Measurements from ENCODE around the gene GALNT18.

The GALNT18 gene

GRCh38 chr11:11608783-11609232 is 13.0 kb downstream of the GALNT18 start:
- H3K27ac Mint-ChIP-seq: no peak overlapping the region
- H3K9me3 Mint-ChIP-seq: no peaks in the 10 kb centered on the region
- H3K36me3 Mint-ChIP-seq: no peaks in the 10 kb centered on the region
- no peaks in the 10 kb centered on the region for H3K4me1 Mint-ChIP-seq
- peaks cover 14% of the 10 kb centered on the region for H3K27me3 Mint-ChIP-seq
- H3K4me3 Mint-ChIP-seq: no peak overlapping the region

- Mint-ChIP-seq H3K9me3 (no peaks in the 10 kb centered on the region), H3K36me3 (no peaks in the 10 kb centered on the region), H3K27ac (no peak overlapping the region), H3K27me3 (peaks cover 14% of the 10 kb centered on the region), H3K4me3 (no peak overlapping the region), H3K4me1 (no peaks in the 10 kb centered on the region)
These were observed 14.0 kb downstream of the GALNT18 start for GRCh38 chr11:11607772-11608171.

- no peak overlapping the region for H3K4me3 Mint-ChIP-seq
- H3K4me1 Mint-ChIP-seq: no peaks in the 10 kb centered on the region
- H3K36me3 Mint-ChIP-seq: peaks cover 2% of the 10 kb centered on the region
- H3K27ac Mint-ChIP-seq: no peak overlapping the region
- peaks cover 12% of the 10 kb centered on the region for H3K9me3 Mint-ChIP-seq
- peaks cover 12% of the 10 kb centered on the region for H3K27me3 Mint-ChIP-seq
These were observed 15.9 kb downstream of the GALNT18 start for GRCh38 chr11:11605821-11606450.

- Mint-ChIP-seq H3K4me1 (no peaks in the 10 kb centered on the region), H3K27ac (no peak overlapping the region), H3K9me3 (peaks cover 19% of the 10 kb centered on the region), H3K4me3 (no peak overlapping the region), H3K36me3 (peaks cover 2% of the 10 kb centered on the region), H3K27me3 (peaks cover 10% of the 10 kb centered on the region)
These were observed 16.6 kb downstream of the GALNT18 start for GRCh38 chr11:11605181-11605580.

GRCh38 chr11:11604370-11604990 is 17.3 kb downstream of the GALNT18 start:
- Mint-ChIP-seq H3K27me3 (peaks cover 8% of the 10 kb centered on the region), H3K27ac (no peak overlapping the region), H3K36me3 (peaks cover 2% of the 10 kb centered on the region), H3K4me3 (no peak overlapping the region), H3K4me1 (no peaks in the 10 kb centered on the region), H3K9me3 (peaks cover 20% of the 10 kb centered on the region)

- Mint-ChIP-seq H3K4me1 (no peaks in the 10 kb centered on the region), H3K27me3 (peaks cover 6% of the 10 kb centered on the region), H3K27ac (no peak overlapping the region), H3K4me3 (no peak overlapping the region), H3K36me3 (peaks cover 2% of the 10 kb centered on the region), H3K9me3 (peaks cover 20% of the 10 kb centered on the region)
These were observed 19.8 kb downstream of the GALNT18 start for GRCh38 chr11:11602011-11602410.

- H3K4me3 Mint-ChIP-seq: no peak overlapping the region
- peaks cover 2% of the 10 kb centered on the region for H3K27me3 Mint-ChIP-seq
- no peaks in the 10 kb centered on the region for H3K4me1 Mint-ChIP-seq
- peaks cover 20% of the 10 kb centered on the region for H3K9me3 Mint-ChIP-seq
- peaks cover 2% of the 10 kb centered on the region for H3K36me3 Mint-ChIP-seq
- H3K27ac Mint-ChIP-seq: no peak overlapping the region
These were observed 21.5 kb downstream of the GALNT18 start for GRCh38 chr11:11600288-11600687.

- H3K4me3 Mint-ChIP-seq: no peak overlapping the region
- peaks cover 20% of the 10 kb centered on the region for H3K9me3 Mint-ChIP-seq
- H3K4me1 Mint-ChIP-seq: no peaks in the 10 kb centered on the region
- H3K36me3 Mint-ChIP-seq: peaks cover 2% of the 10 kb centered on the region
- H3K27me3 Mint-ChIP-seq: peaks cover 2% of the 10 kb centered on the region
- H3K27ac Mint-ChIP-seq: no peak overlapping the region
These were observed 23.6 kb downstream of the GALNT18 start for GRCh38 chr11:11598243-11598642.

GRCh38 chr11:11594162-11594561 is 27.6 kb downstream of the GALNT18 start:
- Mint-ChIP-seq H3K36me3 (no peaks in the 10 kb centered on the region), H3K4me3 (no peak overlapping the region), H3K27me3 (no peaks in the 10 kb centered on the region), H3K27ac (no peak overlapping the region), H3K4me1 (no peaks in the 10 kb centered on the region), H3K9me3 (no peaks in the 10 kb centered on the region)

GRCh38 chr11:11592146-11592684 is 29.6 kb downstream of the GALNT18 start:
- no peaks in the 10 kb centered on the region for H3K36me3 Mint-ChIP-seq
- H3K27me3 Mint-ChIP-seq: no peaks in the 10 kb centered on the region
- H3K9me3 Mint-ChIP-seq: no peaks in the 10 kb centered on the region
- H3K27ac Mint-ChIP-seq: no peak overlapping the region
- no peak overlapping the region for H3K4me3 Mint-ChIP-seq
- no peaks in the 10 kb centered on the region for H3K4me1 Mint-ChIP-seq

- no peaks in the 10 kb centered on the region for H3K9me3 Mint-ChIP-seq
- H3K4me1 Mint-ChIP-seq: no peaks in the 10 kb centered on the region
- no peak overlapping the region for H3K4me3 Mint-ChIP-seq
- H3K36me3 Mint-ChIP-seq: no peaks in the 10 kb centered on the region
- no peak overlapping the region for H3K27ac Mint-ChIP-seq
- no peaks in the 10 kb centered on the region for H3K27me3 Mint-ChIP-seq
These were observed 32.4 kb downstream of the GALNT18 start for GRCh38 chr11:11589437-11589836.

- Mint-ChIP-seq H3K27me3 (no peaks in the 10 kb centered on the region), H3K36me3 (no peaks in the 10 kb centered on the region), H3K4me1 (no peaks in the 10 kb centered on the region), H3K4me3 (no peak overlapping the region), H3K9me3 (no peaks in the 10 kb centered on the region), H3K27ac (no peak overlapping the region)
These were observed 32.9 kb downstream of the GALNT18 start for GRCh38 chr11:11588891-11589290.

- no peak overlapping the region for H3K4me3 Mint-ChIP-seq
- H3K36me3 Mint-ChIP-seq: no peaks in the 10 kb centered on the region
- H3K9me3 Mint-ChIP-seq: no peaks in the 10 kb centered on the region
- H3K27me3 Mint-ChIP-seq: no peaks in the 10 kb centered on the region
- no peaks in the 10 kb centered on the region for H3K4me1 Mint-ChIP-seq
- H3K27ac Mint-ChIP-seq: no peak overlapping the region
These were observed 33.6 kb downstream of the GALNT18 start for GRCh38 chr11:11588243-11588642.

GRCh38 chr11:11587122-11587521 is 34.7 kb downstream of the GALNT18 start:
- Mint-ChIP-seq H3K9me3 (no peaks in the 10 kb centered on the region), H3K36me3 (no peaks in the 10 kb centered on the region), H3K4me1 (no peaks in the 10 kb centered on the region), H3K27me3 (peaks cover 2% of the 10 kb centered on the region), H3K27ac (no peak overlapping the region), H3K4me3 (no peak overlapping the region)

GRCh38 chr11:11586465-11586864 is 35.3 kb downstream of the GALNT18 start:
- Mint-ChIP-seq H3K36me3 (no peaks in the 10 kb centered on the region), H3K4me1 (no peaks in the 10 kb centered on the region), H3K9me3 (no peaks in the 10 kb centered on the region)

GRCh38 chr11:11584937-11585336 is 36.9 kb downstream of the GALNT18 start:
- no peaks in the 10 kb centered on the region for H3K9me3 Mint-ChIP-seq
- no peaks in the 10 kb centered on the region for H3K36me3 Mint-ChIP-seq
- peaks cover 2% of the 10 kb centered on the region for H3K27me3 Mint-ChIP-seq
- H3K4me3 Mint-ChIP-seq: no peak overlapping the region
- no peak overlapping the region for H3K27ac Mint-ChIP-seq
- no peaks in the 10 kb centered on the region for H3K4me1 Mint-ChIP-seq

More at GRCh38 chr11:11586465-11586864, 35.3 kb downstream of the GALNT18 start:
- peaks cover 2% of the 10 kb centered on the region for H3K27me3 Mint-ChIP-seq
- no peak overlapping the region for H3K27ac Mint-ChIP-seq
- no peak overlapping the region for H3K4me3 Mint-ChIP-seq

Measured in activated naive CD4-positive, alpha-beta T cell treated with anti-CD3 and anti-CD28 coated beads, Interleukin-2, amount 50 U/mL, for 24 hours (primary cell).